Type B pancreatic cell (in vitro differentiated cells): ENCODE data around the gene SIKE1. TPM values are rescaled to one million over a fixed set of nuclear protein-coding genes. Genes with fewer than 3 reads are reported as not detected.
A peak's percentile ranks its signal among the peaks of the same experiment; 100 is the strongest.
"Not testable (repeated sequence)": the region's sequence is repeated elsewhere in the genome, so short reads cannot be mapped to it uniquely, and the experiment has no call there.

Experiments used
- DNase-seq: peaks from one replicate; pipeline ENCODE4 v3.0.0; 2021; ENCODE audit warnings: mixed read lengths; ENCODE audit not compliant: unreplicated experiment; ENCODE audit errors: extremely low spot score
- H3K27ac Mint-ChIP-seq: 2 replicates; pipeline ENCODE4 v1.8.0; 2021; ENCODE audit warnings: mild to moderate bottlenecking, mixed read lengths
- H3K27me3 Mint-ChIP-seq: 2 replicates; pipeline ENCODE4 v1.8.0; 2021; ENCODE audit warnings: mixed read lengths
- H3K36me3 Mint-ChIP-seq: 2 replicates; pipeline ENCODE4 v1.8.0; 2021; ENCODE audit warnings: mixed read lengths
- H3K4me1 Mint-ChIP-seq: one replicate; pipeline ENCODE4 v1.8.0; 2021; ENCODE audit warnings: mixed read lengths; ENCODE audit not compliant: unreplicated experiment
- H3K4me3 Mint-ChIP-seq: 2 replicates; pipeline ENCODE4 v1.8.0; 2021; ENCODE audit warnings: mild to moderate bottlenecking, mixed read lengths
- H3K9me3 Mint-ChIP-seq: 2 replicates; pipeline ENCODE4 v1.8.0; 2021; ENCODE audit warnings: mixed read lengths
- CTCF ChIP-seq: fragments of 200-600 bp; sonication (generic); conservative IDR thresholded peaks from 2 replicates; pipeline ENCODE4 v1.5.0; 2021; ENCODE audit warnings: antibody characterized with exemption, mild to moderate bottlenecking
- total RNA-seq: library from RNA; stranded (reverse); gene quantifications from 2 replicates; pipeline ENCODE4 v1.2.1, GENCODE V29; 2021; ENCODE audit warnings: low replicate concordance

The SIKE1 gene
- total RNA-seq, 1 donor from 2014 or later, result 69.1 TPM

DNA sequence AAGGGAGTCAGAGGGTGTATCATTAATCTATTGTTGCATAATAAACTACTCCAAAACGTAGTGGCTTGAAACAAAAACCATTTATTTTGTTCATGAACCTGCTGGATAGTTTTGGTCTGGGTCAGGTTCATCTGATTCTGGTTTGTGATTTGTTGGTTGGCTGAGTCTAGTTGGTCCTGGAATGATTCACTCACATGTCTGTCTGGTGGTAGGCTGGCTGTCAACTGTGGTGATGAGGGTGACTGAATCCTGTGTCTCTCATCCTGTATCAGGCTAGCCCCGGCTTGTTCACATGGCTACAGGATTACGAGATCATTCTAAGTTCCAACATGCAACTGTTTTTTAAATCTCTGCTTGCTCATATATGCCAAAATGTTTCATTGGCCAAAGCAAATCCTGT is 22.5 kb upstream of the SIKE1 start:
- no peaks in the 10 kb centered on the region for H3K4me1 Mint-ChIP-seq
- H3K27me3 Mint-ChIP-seq, result peaks cover 27% of the 10 kb centered on the region
- H3K9me3 Mint-ChIP-seq, result no peaks in the 10 kb centered on the region

GRCh38 chr1:114794038-114794437 is 13.6 kb upstream of the SIKE1 start:
- DNase-seq, result no peak
- no peak for TF ChIP-seq CTCF
- H3K9me3 Mint-ChIP-seq, result no peaks in the 10 kb centered on the region
- peaks cover 50% of the 10 kb centered on the region for H3K27me3 Mint-ChIP-seq
- H3K4me3 Mint-ChIP-seq, result no peak overlapping the region
- H3K36me3 Mint-ChIP-seq, result no peaks in the 10 kb centered on the region
- no peak overlapping the region for H3K27ac Mint-ChIP-seq
- H3K4me1 Mint-ChIP-seq, result no peaks in the 10 kb centered on the region

More for the DNA sequence above, 22.5 kb upstream of the SIKE1 start:
- no peak for TF ChIP-seq CTCF
- Mint-ChIP-seq H3K36me3 (no peaks in the 10 kb centered on the region), H3K27ac (no peak overlapping the region), H3K4me3 (no peak overlapping the region)
- DNase-seq, result no peak

DNA sequence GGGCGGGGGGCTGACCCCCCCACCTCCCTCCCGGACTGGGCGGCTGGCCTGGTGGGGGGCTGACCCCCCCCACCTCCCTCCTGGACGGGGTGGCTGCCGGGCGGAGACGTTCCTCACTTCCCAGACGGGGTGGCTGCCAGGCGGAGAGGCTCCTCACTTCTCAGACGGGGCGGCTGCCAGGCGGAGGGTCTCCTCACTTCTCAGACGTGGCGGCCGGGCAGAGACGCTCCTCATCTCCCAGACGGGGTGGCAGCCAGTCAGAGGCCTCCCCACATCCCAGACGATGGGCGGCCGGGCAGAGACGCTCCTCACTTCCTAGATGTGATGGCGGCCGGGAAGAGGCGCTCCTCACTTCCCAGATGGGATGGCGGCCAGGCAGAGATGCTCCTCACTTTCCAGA is 10.1 kb upstream of the SIKE1 start:
- H3K27me3 Mint-ChIP-seq, result peaks cover 57% of the 10 kb centered on the region
- DNase-seq, H3K4me3 Mint-ChIP-seq: not testable (repeated sequence)

DNA sequence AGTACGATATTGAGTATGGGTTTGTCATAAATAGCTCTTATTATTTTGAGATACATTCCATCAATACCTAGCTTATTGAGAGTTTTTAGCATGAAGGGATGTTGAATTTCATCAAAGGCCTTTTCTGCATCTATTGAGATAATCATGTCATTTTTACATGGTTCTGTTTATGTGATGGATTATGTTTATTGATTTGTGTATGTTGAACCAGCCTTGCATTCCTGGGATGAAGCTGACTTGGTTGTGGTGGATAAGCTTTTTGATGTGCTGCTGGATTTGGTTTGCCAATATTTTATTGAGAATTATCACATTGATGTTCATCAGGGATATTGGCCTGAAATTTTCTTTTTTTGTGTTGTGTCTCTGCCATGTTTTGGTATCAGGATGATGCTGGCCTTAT is 6.0 kb upstream of the SIKE1 start:
- H3K27me3 Mint-ChIP-seq, result peaks cover 58% of the 10 kb centered on the region

More for the DNA sequence above, 10.1 kb upstream of the SIKE1 start:
- H3K36me3 Mint-ChIP-seq, H3K9me3 Mint-ChIP-seq, H3K27ac Mint-ChIP-seq, H3K4me1 Mint-ChIP-seq: not testable (repeated sequence)

GRCh38 chr1:114782476-114782875 is 2.0 kb upstream of the SIKE1 start:
- Mint-ChIP-seq H3K27me3 (peaks cover 40% of the 10 kb centered on the region), H3K27ac (no peak overlapping the region), H3K36me3 (peaks cover 12% of the 10 kb centered on the region), H3K9me3 (peaks cover 4% of the 10 kb centered on the region), H3K4me1 (peaks cover 5% of the 10 kb centered on the region), H3K4me3 (no peak overlapping the region)
- no peak for DNase-seq
- no peak for TF ChIP-seq CTCF

More for the DNA sequence above, 6.0 kb upstream of the SIKE1 start:
- H3K9me3 Mint-ChIP-seq, H3K4me1 Mint-ChIP-seq, H3K36me3 Mint-ChIP-seq, H3K4me3 Mint-ChIP-seq, H3K27ac Mint-ChIP-seq, DNase-seq: not testable (repeated sequence)

DNA sequence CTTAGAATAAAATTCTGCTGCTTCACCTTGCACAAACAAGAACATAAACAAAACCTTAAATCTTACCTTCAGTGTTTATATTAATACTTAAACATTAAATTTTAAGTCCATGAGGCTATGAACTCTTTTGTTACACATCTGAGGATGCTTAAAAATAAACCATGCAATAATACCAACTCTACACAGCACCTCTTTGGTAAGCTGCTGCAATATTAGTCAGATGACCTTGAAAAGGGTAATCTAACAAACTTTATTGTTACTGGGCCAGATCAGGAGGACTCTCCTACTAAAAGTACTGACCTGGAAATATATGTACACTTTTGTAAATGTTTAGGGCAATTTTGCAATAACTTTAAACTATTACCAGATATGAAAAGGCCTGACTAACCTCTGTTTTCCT is 763 bp downstream of the SIKE1 start:
- Mint-ChIP-seq H3K27ac (peak overlapping the region; percentile 99), H3K9me3 (no peaks in the 10 kb centered on the region), H3K27me3 (peaks cover 18% of the 10 kb centered on the region), H3K36me3 (peaks cover 21% of the 10 kb centered on the region), H3K4me3 (peak overlapping the region; percentile 100), H3K4me1 (peaks cover 5% of the 10 kb centered on the region)
- no peak for DNase-seq
- no peak for TF ChIP-seq CTCF

- H3K27ac Mint-ChIP-seq, H3K9me3 Mint-ChIP-seq, H3K4me3 Mint-ChIP-seq, H3K4me1 Mint-ChIP-seq, DNase-seq, H3K27me3 Mint-ChIP-seq: not testable (repeated sequence)
- peaks cover 21% of the 10 kb centered on the region for H3K36me3 Mint-ChIP-seq
Measured at GRCh38 chr1:114776726-114777125, 3.8 kb downstream of the SIKE1 start.
